Activated naive CD4-positive, alpha-beta T cell treated with anti-CD3 and anti-CD28 coated beads, Interleukin-2, amount 50 U/mL, for 24 hours (primary cell): ENCODE results near the gene PRKAR2A.

Experiments used
- H3K27ac Mint-ChIP-seq: one replicate; pipeline ENCODE4 v1.8.0; 2021; ENCODE audit warnings: mild to moderate bottlenecking, mixed read lengths
- H3K27me3 Mint-ChIP-seq: one replicate; pipeline ENCODE4 v1.8.0; 2021; ENCODE audit warnings: mixed read lengths
- H3K36me3 Mint-ChIP-seq: one replicate; pipeline ENCODE4 v1.8.0; 2021; ENCODE audit warnings: mixed read lengths
- H3K4me1 Mint-ChIP-seq: one replicate; pipeline ENCODE4 v1.8.0; 2021; ENCODE audit warnings: mixed read lengths
- H3K4me3 Mint-ChIP-seq: one replicate; pipeline ENCODE4 v1.8.0; 2021; ENCODE audit warnings: mild to moderate bottlenecking, mixed read lengths
- H3K9me3 Mint-ChIP-seq: one replicate; pipeline ENCODE4 v1.8.0; 2021; ENCODE audit warnings: mixed read lengths

PRKAR2A gene

DNA sequence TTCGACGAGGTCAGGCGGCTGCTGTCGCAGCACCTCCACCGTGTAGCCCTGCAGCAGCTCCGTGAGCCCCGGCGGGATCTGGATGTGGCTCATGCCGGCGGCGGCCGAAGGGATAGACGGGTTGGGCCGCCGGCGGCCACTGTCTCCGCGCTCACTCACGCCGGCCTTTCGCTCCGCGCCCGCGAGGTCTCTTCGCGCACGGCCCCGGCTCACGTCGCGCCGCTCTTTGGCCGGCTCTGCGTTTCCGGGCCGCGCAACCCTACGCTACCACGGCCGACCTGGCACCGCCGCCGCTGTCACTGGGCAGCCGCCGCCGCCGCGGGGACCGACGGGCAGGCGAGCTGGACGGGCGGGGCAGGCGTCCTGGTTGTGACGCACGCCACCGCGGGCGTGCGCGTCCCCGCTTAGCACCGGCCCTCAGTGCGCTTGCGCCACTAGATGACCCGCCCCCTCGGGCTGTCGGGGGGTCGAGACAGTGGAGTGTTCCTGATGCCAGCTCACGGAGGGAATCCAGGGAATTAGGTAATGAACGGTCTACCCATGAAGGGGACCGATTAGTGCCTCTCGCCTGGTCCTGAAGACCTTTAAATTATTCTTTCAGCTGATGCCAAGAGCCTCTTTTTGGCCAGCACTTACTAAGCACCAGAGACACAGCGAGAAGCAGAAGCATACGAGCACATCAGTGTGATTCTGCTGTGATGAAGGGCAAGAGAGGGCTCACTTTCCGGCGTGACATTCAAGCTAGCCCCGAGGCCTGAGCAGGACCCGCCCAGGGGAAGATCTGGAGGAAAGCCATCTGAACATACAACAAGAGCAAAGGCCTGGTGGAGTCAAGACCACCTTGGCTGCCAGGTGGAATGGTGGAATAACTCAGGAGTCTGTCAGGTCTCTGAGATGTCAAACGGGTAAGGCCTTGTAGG, at the start of gene PRKAR2A:
Gene PRKAR2A, minus strand, starts transcription at position 371 of the 920 bp plus-strand sequence. Its CDS starts 278 bp downstream, at position 93.
- H3K4me3 Mint-ChIP-seq, result peak within 1 kb of the TSS; percentile 90
- H3K27ac Mint-ChIP-seq, result peak within 1 kb of the TSS; percentile 84
- peaks cover 5% of the 10 kb centered on the region for H3K36me3 Mint-ChIP-seq
- no peaks in the 10 kb centered on the region for H3K27me3 Mint-ChIP-seq
- no peaks in the 10 kb centered on the region for H3K9me3 Mint-ChIP-seq
- peaks cover 28% of the 10 kb centered on the region for H3K4me1 Mint-ChIP-seq

DNA sequence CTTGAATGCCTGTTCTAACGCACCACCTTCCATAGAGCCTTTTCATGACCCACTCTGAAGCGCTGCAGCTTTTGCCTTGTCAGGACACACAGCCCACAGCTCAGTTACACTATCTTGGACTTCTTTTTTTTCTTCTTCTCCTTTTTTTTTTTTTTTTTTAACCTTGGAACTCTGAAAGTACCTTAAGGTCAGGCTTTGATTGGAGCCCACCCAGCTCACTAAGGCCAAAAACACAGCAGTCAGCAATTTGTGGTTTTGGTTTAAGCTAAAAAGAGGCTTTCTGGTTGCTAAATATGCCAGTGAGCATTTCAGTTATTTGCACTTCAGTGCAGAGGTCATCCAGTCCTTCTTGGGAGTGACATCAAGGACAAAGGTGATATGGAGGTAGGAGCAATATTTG, 49.3 kb upstream of the PRKAR2A start:
- Mint-ChIP-seq H3K27ac (peak overlapping the region; percentile 68), H3K4me3 (peak overlapping the region; percentile 73), H3K36me3 (peaks cover 1% of the 10 kb centered on the region), H3K4me1 (peaks cover 50% of the 10 kb centered on the region), H3K27me3 (no peaks in the 10 kb centered on the region), H3K9me3 (no peaks in the 10 kb centered on the region)

DNA sequence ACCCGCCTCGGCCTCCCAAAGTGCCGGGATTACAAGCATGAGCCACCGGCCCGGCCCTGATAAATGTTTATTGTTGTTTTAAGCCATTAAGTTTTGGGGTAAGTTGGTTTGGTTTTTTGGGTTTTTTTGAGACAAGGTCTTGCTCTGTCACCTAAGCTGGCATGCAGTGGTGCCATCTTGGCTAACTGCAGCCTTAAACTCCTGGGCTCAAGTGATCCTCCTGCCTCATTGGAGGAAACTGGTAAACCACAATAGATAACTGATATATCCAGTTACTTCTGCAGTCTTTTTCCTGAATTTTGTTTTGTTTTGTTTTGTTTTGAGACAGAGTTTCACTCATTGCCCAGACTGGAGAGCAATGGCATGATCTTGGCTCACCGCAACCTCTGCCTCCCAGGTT, 46.8 kb upstream of the PRKAR2A start:
- H3K27ac Mint-ChIP-seq, result no peak overlapping the region
- H3K9me3 Mint-ChIP-seq, result no peaks in the 10 kb centered on the region
- peaks cover 43% of the 10 kb centered on the region for H3K4me1 Mint-ChIP-seq
- peaks cover 8% of the 10 kb centered on the region for H3K36me3 Mint-ChIP-seq
- no peak overlapping the region for H3K4me3 Mint-ChIP-seq
- no peaks in the 10 kb centered on the region for H3K27me3 Mint-ChIP-seq

DNA sequence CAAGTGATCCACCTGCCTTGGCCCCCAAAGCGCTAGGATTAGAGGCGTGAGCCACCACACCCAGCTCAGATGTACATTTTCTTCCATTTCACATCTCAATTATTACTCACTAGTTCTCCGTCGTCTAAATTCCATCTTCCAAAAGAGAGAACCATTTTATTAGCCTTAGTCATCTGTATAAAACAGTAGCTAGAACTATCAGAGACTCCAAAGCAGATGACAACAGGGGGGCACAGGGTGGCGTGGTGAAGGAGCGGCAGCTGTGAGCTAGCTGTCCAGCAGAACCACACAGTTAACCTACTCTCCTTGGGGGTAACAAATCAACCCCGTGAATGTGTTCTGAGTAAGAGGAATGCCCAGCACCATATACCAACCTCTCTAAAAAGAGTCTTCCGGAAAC, 43.9 kb upstream of the PRKAR2A start:
- Mint-ChIP-seq H3K4me1 (peaks cover 27% of the 10 kb centered on the region), H3K27me3 (no peaks in the 10 kb centered on the region), H3K9me3 (no peaks in the 10 kb centered on the region)

DNA sequence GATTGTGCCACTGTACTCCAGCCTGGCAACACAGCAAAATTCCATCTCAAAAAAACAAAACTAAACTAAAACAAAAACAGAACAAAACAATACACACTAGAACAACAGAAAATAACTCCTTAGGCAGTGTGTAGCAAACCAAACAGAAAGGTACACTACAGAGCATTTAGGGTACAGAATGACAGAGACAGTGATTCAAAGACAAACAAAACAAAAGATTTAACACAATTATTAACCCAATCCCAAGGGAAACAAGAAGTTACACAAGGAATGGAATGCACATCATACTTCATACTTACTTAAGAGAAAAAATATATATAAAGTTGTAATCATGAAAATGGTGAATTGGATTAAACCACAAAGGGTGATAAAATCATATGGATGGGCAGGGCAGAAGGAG, 38.1 kb upstream of the PRKAR2A start:
- peaks cover 8% of the 10 kb centered on the region for H3K36me3 Mint-ChIP-seq
- no peak overlapping the region for H3K27ac Mint-ChIP-seq
- peaks cover 21% of the 10 kb centered on the region for H3K4me1 Mint-ChIP-seq
- H3K9me3 Mint-ChIP-seq, result no peaks in the 10 kb centered on the region
- H3K4me3 Mint-ChIP-seq, result no peak overlapping the region
- H3K27me3 Mint-ChIP-seq, result no peaks in the 10 kb centered on the region

More for the DNA sequence above, 43.9 kb upstream of the PRKAR2A start:
- Mint-ChIP-seq H3K36me3 (peaks cover 9% of the 10 kb centered on the region), H3K27ac (no peak overlapping the region), H3K4me3 (no peak overlapping the region)

DNA sequence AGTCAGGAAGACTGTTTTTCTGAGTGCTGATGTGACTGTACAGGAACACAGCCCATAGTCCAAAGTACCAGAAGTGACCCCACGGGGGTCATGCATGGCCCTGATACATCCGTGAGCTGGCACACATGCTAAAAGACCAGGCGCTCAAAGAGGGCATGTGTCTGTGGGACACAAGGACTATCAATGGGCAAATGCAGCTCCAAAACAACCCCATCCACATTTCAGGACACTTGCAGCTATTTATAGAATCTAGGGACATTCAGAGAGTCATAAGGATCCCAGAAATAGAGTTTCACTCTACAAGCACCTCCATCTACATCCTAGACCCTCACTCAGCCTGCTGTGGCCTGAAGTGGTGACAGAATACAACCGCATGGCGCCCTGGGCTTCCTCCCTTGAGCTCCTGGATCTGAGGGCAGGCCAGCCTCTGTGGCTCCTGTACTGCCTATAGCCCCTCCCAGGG, 34.0 kb upstream of the PRKAR2A start:
- Mint-ChIP-seq H3K36me3 (peaks cover 6% of the 10 kb centered on the region), H3K27ac (no peak overlapping the region), H3K4me1 (peaks cover 12% of the 10 kb centered on the region), H3K27me3 (no peaks in the 10 kb centered on the region), H3K4me3 (no peak overlapping the region), H3K9me3 (no peaks in the 10 kb centered on the region)

DNA sequence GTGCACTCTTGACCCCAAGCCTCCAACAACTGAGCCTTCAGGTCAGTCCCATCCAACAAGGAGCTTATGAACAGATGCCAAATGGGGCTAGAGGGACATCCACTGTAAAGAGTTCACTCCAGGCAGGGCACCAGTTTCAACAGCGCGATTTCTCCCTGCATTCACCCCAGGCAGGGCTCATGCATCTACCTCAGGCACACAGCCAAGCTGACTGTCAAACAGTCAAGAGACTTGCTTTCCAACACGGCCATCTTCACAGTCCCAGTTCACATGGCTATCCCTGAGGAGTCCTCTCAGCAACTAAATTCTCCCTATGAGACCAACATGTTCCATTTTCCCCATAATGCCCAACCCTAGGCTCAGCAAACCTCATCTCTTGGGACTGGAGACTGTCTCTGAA, 33.3 kb upstream of the PRKAR2A start:
- H3K4me1 Mint-ChIP-seq, result peaks cover 10% of the 10 kb centered on the region
- no peak overlapping the region for H3K27ac Mint-ChIP-seq
- no peaks in the 10 kb centered on the region for H3K9me3 Mint-ChIP-seq
- H3K4me3 Mint-ChIP-seq, result no peak overlapping the region
- H3K36me3 Mint-ChIP-seq, result peaks cover 6% of the 10 kb centered on the region
- no peaks in the 10 kb centered on the region for H3K27me3 Mint-ChIP-seq

DNA sequence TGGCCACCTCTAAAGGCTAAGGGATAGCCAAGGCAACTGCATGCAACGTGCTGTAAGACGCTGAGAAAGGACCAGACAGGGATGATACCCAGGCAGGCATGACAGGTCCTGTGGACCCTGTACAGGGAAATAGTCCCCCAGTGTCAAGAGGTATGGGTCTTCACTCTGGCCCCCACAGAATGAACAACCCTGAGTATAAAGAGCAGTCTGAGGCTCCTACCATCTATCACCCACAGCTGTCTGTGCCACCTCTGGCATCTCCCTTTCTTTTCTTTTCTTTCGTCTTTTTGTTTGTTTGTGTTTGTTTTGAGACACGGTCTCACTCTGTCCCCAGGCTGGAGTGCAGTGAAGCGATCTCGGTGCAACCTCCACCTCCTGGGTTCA, 32.3 kb upstream of the PRKAR2A start:
- H3K4me3 Mint-ChIP-seq, result no peak overlapping the region
- no peaks in the 10 kb centered on the region for H3K9me3 Mint-ChIP-seq
- no peaks in the 10 kb centered on the region for H3K27me3 Mint-ChIP-seq
- peaks cover 2% of the 10 kb centered on the region for H3K36me3 Mint-ChIP-seq
- H3K27ac Mint-ChIP-seq, result no peak overlapping the region
- peaks cover under 1% of the 10 kb centered on the region for H3K4me1 Mint-ChIP-seq

DNA sequence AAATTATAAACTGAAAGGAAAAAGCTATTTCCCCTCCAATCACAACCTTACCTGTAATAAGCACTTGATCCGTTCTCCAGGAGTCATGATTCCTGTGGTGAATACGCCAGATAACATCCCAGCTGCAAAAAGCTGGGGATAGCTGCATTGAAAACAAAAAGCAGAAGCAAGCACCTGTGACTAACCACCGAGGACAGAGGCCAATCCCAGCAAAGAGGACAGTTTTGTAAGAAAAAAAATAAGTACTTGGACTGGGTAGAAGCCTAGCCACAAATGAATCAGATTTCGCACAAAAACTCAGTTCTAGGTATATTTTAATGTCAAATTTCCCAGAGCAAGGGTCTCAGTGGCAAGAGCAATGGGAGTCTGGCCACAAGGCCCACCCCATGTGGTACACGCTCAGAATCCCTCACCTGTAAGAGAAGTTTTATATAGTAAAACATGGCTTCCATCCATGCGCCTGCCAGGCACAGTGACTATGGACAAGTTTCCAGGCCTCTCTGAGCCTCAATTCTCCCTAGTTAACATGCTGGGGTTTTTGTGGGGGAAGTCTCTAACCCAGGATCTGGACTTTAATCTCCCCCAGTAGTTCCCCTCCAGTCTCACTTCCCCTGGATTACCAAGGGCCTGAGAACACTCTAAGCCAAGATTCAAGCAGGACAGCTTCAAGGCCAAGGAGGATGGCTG, 31.8 kb upstream of the PRKAR2A start:
- H3K27ac Mint-ChIP-seq, result no peak overlapping the region
- peaks cover 2% of the 10 kb centered on the region for H3K36me3 Mint-ChIP-seq
- H3K4me3 Mint-ChIP-seq, result no peak overlapping the region
- no peaks in the 10 kb centered on the region for H3K9me3 Mint-ChIP-seq
- no peaks in the 10 kb centered on the region for H3K4me1 Mint-ChIP-seq
- H3K27me3 Mint-ChIP-seq, result no peaks in the 10 kb centered on the region

DNA sequence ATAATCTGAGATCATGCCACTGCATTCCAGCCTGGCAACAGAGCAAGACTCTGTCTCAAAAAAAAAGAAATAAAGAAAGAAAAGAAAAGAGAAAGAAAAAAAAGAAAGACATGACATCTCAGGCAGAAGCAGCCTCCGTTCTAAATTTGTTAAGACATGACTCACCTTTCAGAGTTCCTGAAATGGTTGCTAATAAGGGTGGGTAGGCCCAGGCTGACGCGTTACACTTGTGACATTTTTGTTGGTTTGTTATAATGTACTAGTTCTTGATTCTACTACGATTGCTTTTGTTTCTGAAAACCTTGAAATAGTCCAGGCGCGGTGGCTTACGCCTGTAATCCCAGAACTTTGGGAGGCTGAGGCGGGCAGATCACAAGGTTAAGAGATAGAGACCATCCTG, 30.0 kb upstream of the PRKAR2A start:
- Mint-ChIP-seq H3K4me3 (no peak overlapping the region), H3K36me3 (peaks cover 2% of the 10 kb centered on the region), H3K4me1 (no peaks in the 10 kb centered on the region), H3K27ac (no peak overlapping the region), H3K9me3 (no peaks in the 10 kb centered on the region), H3K27me3 (no peaks in the 10 kb centered on the region)

DNA sequence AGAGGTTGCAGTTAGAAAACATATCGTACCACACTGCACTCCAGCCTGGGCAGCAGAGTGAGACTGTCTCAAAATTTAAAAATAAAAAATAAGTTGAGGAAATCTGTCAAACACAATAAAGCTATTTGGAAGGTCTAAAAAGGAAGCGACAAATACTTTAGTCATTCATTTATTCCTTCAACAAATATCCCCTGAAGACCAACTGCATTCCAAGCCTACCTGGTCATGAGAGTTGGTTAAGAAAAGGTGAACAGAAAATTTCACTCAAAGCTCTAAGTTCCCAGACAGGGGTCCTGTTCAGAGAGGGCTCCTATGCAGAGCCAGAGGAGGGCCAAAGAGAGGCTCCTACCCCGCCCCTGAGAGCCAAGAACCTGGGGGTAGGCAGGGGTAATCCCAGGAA, 15.4 kb upstream of the PRKAR2A start:
- Mint-ChIP-seq H3K27me3 (no peaks in the 10 kb centered on the region), H3K9me3 (no peaks in the 10 kb centered on the region), H3K27ac (no peak overlapping the region), H3K36me3 (peaks cover 12% of the 10 kb centered on the region), H3K4me1 (no peaks in the 10 kb centered on the region), H3K4me3 (no peak overlapping the region)

DNA sequence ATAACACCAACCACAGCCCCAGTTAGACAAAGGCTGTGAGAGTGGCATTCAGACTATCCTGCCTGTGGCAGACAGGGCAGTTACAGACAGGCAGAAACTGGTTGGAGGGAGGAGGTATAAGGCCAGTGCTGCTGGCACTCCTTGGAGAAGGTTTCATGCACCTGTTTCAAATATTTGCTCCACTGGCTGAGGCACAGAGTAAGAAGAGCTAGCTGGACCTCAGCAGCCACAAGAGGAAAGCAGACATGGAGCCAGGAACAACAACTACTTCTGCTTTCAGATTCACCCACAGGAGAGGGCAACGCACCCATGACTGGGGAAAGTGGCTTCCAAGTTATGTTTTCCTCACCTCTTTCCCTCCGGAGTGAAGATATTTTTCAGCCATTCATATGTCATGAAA, 11.5 kb upstream of the PRKAR2A start:
- H3K36me3 Mint-ChIP-seq, result peaks cover 14% of the 10 kb centered on the region
- H3K4me3 Mint-ChIP-seq, result no peak overlapping the region
- no peaks in the 10 kb centered on the region for H3K9me3 Mint-ChIP-seq
- no peaks in the 10 kb centered on the region for H3K4me1 Mint-ChIP-seq
- no peaks in the 10 kb centered on the region for H3K27me3 Mint-ChIP-seq
- no peak overlapping the region for H3K27ac Mint-ChIP-seq

DNA sequence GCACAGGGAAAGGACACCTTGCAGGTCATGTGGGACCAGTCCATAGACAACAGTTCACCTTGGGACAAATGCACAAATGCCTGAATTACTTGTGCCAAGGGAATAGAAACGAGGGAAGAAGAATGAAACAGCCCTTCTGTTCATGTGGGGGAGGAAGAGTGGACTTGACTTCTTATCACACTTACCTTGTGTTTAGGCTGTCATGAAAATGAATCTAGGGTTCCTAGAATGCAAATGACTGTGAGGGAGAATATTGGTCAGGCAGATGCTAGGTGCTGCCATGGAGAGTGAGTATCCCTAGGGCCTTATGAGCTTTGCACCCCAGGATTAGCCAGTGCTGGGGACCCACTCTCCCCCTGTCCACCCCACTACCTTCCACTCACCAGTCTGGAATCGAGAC, 11.0 kb upstream of the PRKAR2A start:
- Mint-ChIP-seq H3K27ac (no peak overlapping the region), H3K4me1 (no peaks in the 10 kb centered on the region), H3K36me3 (peaks cover 14% of the 10 kb centered on the region), H3K4me3 (no peak overlapping the region), H3K9me3 (no peaks in the 10 kb centered on the region), H3K27me3 (no peaks in the 10 kb centered on the region)

DNA sequence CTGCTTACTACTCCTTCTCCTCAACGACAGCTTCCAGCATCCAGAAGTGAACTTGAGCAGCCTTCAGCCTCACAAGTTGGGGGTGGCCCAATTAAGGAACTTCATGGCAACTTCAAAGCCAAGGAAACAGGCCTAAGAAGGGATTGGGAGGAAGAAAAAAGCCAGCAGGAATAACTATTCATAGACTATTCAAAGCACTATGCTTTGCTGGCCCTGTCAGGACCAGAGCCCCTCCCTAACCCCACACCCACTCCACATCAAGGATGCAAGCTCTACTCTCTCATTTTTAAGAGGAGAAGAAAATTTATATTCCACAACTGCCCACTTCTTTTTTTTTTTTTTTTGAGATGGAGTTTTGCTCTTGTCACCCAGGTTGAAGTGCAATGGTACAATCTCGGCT, 10.0 kb upstream of the PRKAR2A start:
- H3K4me3 Mint-ChIP-seq, result no peak overlapping the region
- no peak overlapping the region for H3K27ac Mint-ChIP-seq
- H3K4me1 Mint-ChIP-seq, result no peaks in the 10 kb centered on the region
- peaks cover 13% of the 10 kb centered on the region for H3K36me3 Mint-ChIP-seq
- no peaks in the 10 kb centered on the region for H3K27me3 Mint-ChIP-seq
- no peaks in the 10 kb centered on the region for H3K9me3 Mint-ChIP-seq

DNA sequence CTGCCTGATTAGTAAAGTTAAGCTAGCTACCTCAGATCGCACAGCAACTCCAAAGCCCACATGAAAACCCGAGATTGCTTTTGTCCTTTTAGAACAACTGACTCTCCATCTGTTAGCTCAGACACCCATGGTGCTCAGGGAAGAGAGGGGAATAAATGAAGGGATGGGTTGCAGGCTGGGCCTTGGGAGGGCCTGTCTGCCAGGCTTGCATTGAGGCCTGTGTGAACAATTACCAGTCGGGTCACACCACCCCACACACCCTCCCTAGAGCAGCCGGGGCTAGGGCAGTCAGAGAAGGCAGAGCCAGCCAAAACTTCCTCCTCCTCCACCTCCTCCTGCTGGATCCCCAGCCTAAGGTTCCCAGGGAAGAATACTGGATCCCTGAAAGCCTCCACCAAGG, 8.8 kb upstream of the PRKAR2A start:
- no peaks in the 10 kb centered on the region for H3K27me3 Mint-ChIP-seq
- peaks cover 11% of the 10 kb centered on the region for H3K36me3 Mint-ChIP-seq
- H3K4me1 Mint-ChIP-seq, result no peaks in the 10 kb centered on the region
- no peaks in the 10 kb centered on the region for H3K9me3 Mint-ChIP-seq
- H3K27ac Mint-ChIP-seq, result no peak overlapping the region
- H3K4me3 Mint-ChIP-seq, result no peak overlapping the region
